Sigmoid colon (tissue), 4 donors: ENCODE data around the gene FUCA1.

ENCODE experiments used
- CTCF ChIP-seq, 4 experiments: fragments of 450-650 bp in 3 of 4; fragments of 200-600 bp in 1 of 4; IDR thresholded peaks; one replicate each; pipeline ENCODE4 v1.5.1; 2016 to 2019; ENCODE audit warnings: antibody characterized with exemption in 4 of 4, mild to moderate bottlenecking in 3 of 4, moderate library complexity in 2 of 4
- EP300 ChIP-seq, 4 donors: sonication (generic); formaldehyde crosslinking; IDR thresholded peaks; one replicate each; pipeline ENCODE4 v1.6.1; 2017; ENCODE audit warnings: antibody characterized with exemption in 4 of 4
- POLR2A ChIP-seq, 2 donors: fragments of 450-650 bp; IDR thresholded peaks; one replicate each; pipeline ENCODE4 v1.6.1; 2016; ENCODE audit warnings: antibody characterized with exemption in 2 of 2, mild to moderate bottlenecking in 2 of 2, moderate library complexity in 2 of 2
- POLR2AphosphoS5 ChIP-seq, 4 donors: sonication (generic); formaldehyde crosslinking; IDR thresholded peaks; one replicate each; pipeline ENCODE4 v1.6.1; 2017; ENCODE audit warnings: antibody characterized with exemption in 4 of 4

GRCh38 chr1:23895993-23896392 is 27.9 kb upstream of the FUCA1 start:
- TF ChIP-seq POLR2AphosphoS5 (IDR thresholded peaks at IDR 0.05) = no peak
- TF ChIP-seq CTCF (IDR thresholded peaks at IDR 0.05) = no peak
- no peak for TF ChIP-seq POLR2A (IDR thresholded peaks at IDR 0.05)
- TF ChIP-seq EP300 (IDR thresholded peaks at IDR 0.05) = no peak
